HEK293 (cell line): ENCODE measurements around the gene USP5.

ENCODE experiments used
- CTCF ChIA-PET: fragments of 350-600 bp; formaldehyde crosslinking; extraction: SDS; loops from one replicate; lab custom pipeline; 2021; ENCODE audit warnings: antibody characterized with exemption; lab: Yijun Ruan, JAX
- POLR2A ChIA-PET: fragments of 300-600 bp; formaldehyde crosslinking; extraction: SDS; loops from one replicate; lab custom pipeline; 2020; ENCODE audit warnings: antibody characterized with exemption, inconsistent platforms; lab: Yijun Ruan, JAX
- H3K27ac ChIP-seq: fragments of 200-500 bp; sonication (Bioruptor generic); 2 replicates; pipeline ENCODE4 v1.5.1; 2014; ENCODE audit warnings: low read depth, low read length, control low read depth, inconsistent platforms; ENCODE audit errors: extremely low read depth
- H3K36me3 ChIP-seq, 2 experiments: fragments of 200-500 bp in 1 of 2; sonication (Bioruptor generic) in 1 of 2; 1 replicate in 1 of 2; 2 replicates in 1 of 2; pipeline ENCODE4 v1.5.1; 2014 to 2017; ENCODE audit warnings: inconsistent platforms in 2 of 2, low read length in 2 of 2; ENCODE audit not compliant: control insufficient read depth in 2 of 2, insufficient read depth in 1 of 2
- H3K4me1 ChIP-seq: fragments of 200-500 bp; sonication (Bioruptor generic); 2 replicates; pipeline ENCODE4 v1.5.1; 2014; ENCODE audit warnings: mild to moderate bottlenecking, low read length, inconsistent platforms; ENCODE audit not compliant: control insufficient read depth, insufficient read depth
- H3K4me3 ChIP-seq: 2 replicates; pipeline ENCODE4 v1.5.1; 2011; ENCODE audit warnings: low read depth, mild to moderate bottlenecking, control low read depth, low read length, moderate library complexity
- H3K9me3 ChIP-seq: fragments of 200-500 bp; sonication (Bioruptor generic); 2 replicates; pipeline ENCODE4 v1.5.1; 2014; ENCODE audit warnings: low read depth, low read length, inconsistent platforms; ENCODE audit not compliant: control insufficient read depth, insufficient read depth
- GLIS1 ChIP-seq: fragments of 450-650 bp; formaldehyde crosslinking; IDR thresholded peaks from 2 replicates; pipeline ENCODE4 v1.5.1; 2016; ENCODE audit warnings: missing biosample characterization, missing genetic modification characterization
- HOXD13 ChIP-seq: sonication (generic); formaldehyde crosslinking; IDR thresholded peaks from 2 replicates; pipeline ENCODE4 v1.8.0; 2022; ENCODE audit warnings: missing genetic modification reagents, borderline replicate concordance
- KLF16 ChIP-seq: fragments of 450-650 bp; formaldehyde crosslinking; IDR thresholded peaks from 2 replicates; pipeline ENCODE4 v1.5.1; 2017; ENCODE audit warnings: missing biosample characterization, missing genetic modification characterization
- KLF7 ChIP-seq: fragments of 450-650 bp; formaldehyde crosslinking; IDR thresholded peaks from 2 replicates; pipeline ENCODE4 v1.5.1; 2016; ENCODE audit warnings: missing biosample characterization, missing genetic modification characterization, borderline replicate concordance
- OVOL3 ChIP-seq: fragments of 450-650 bp; formaldehyde crosslinking; IDR thresholded peaks from 2 replicates; pipeline ENCODE4 v1.5.1; 2016; ENCODE audit warnings: missing biosample characterization, missing genetic modification characterization
- PRDM1 ChIP-seq: fragments of 450-650 bp; formaldehyde crosslinking; IDR thresholded peaks from 2 replicates; pipeline ENCODE4; 2016; ENCODE audit warnings: missing biosample characterization, missing genetic modification characterization
- PRDM4 ChIP-seq: fragments of 450-650 bp; formaldehyde crosslinking; IDR thresholded peaks from 2 replicates; pipeline ENCODE4 v1.5.1; 2017; ENCODE audit warnings: missing biosample characterization, missing genetic modification characterization
- REST ChIP-seq: fragments of 450-650 bp; formaldehyde crosslinking; IDR thresholded peaks from 2 replicates; pipeline ENCODE4 v1.5.1; 2016; ENCODE audit warnings: missing biosample characterization, missing genetic modification characterization
- SCRT2 ChIP-seq: fragments of 450-650 bp; formaldehyde crosslinking; IDR thresholded peaks from 2 replicates; pipeline ENCODE4 v1.5.1; 2016; ENCODE audit warnings: missing biosample characterization, missing genetic modification characterization
- SP2 ChIP-seq: fragments of 450-650 bp; formaldehyde crosslinking; IDR thresholded peaks from 2 replicates; pipeline ENCODE4 v1.5.1; 2016; ENCODE audit warnings: missing biosample characterization, missing genetic modification characterization
- ZFP3 ChIP-seq: fragments of 450-650 bp; formaldehyde crosslinking; IDR thresholded peaks from 2 replicates; pipeline ENCODE4 v1.5.1; 2016; ENCODE audit warnings: low read depth, missing biosample characterization, missing genetic modification characterization
- ZNF138 ChIP-seq: fragments of 450-650 bp; formaldehyde crosslinking; IDR thresholded peaks from 2 replicates; pipeline ENCODE4 v1.5.1; 2016; ENCODE audit warnings: missing biosample characterization, missing genetic modification characterization, borderline replicate concordance
- ZNF157 ChIP-seq: fragments of 450-650 bp; formaldehyde crosslinking; IDR thresholded peaks from 2 replicates; pipeline ENCODE4 v1.5.1; 2016; ENCODE audit warnings: missing biosample characterization, missing genetic modification characterization
- ZNF169 ChIP-seq: fragments of 450-650 bp; formaldehyde crosslinking; IDR thresholded peaks from 2 replicates; pipeline ENCODE4 v1.5.1; 2016; ENCODE audit warnings: missing biosample characterization, missing genetic modification characterization
- ZNF2 ChIP-seq: fragments of 450-650 bp; formaldehyde crosslinking; IDR thresholded peaks from 2 replicates; pipeline ENCODE4 v1.5.1; 2016; ENCODE audit warnings: missing biosample characterization, missing genetic modification characterization
- ZNF211 ChIP-seq: fragments of 450-650 bp; formaldehyde crosslinking; IDR thresholded peaks from 2 replicates; pipeline ENCODE4 v1.5.1; 2016; ENCODE audit warnings: low read depth, missing biosample characterization, missing genetic modification characterization
- ZNF416 ChIP-seq: fragments of 450-650 bp; formaldehyde crosslinking; IDR thresholded peaks from 2 replicates; pipeline ENCODE4 v1.5.1; 2016; ENCODE audit warnings: missing biosample characterization, missing genetic modification characterization
- ZNF580 ChIP-seq: fragments of 450-650 bp; formaldehyde crosslinking; IDR thresholded peaks from 2 replicates; pipeline ENCODE4 v1.5.1; 2016; ENCODE audit warnings: missing biosample characterization, missing genetic modification characterization
- ZNF658 ChIP-seq: fragments of 450-650 bp; formaldehyde crosslinking; IDR thresholded peaks from 2 replicates; pipeline ENCODE4; 2016; ENCODE audit warnings: missing biosample characterization, missing genetic modification characterization
- ZNF785 ChIP-seq: fragments of 450-650 bp; formaldehyde crosslinking; IDR thresholded peaks from 2 replicates; pipeline ENCODE4 v1.5.1; 2016; ENCODE audit warnings: missing biosample characterization, missing genetic modification characterization
- ZNF830 ChIP-seq: fragments of 450-650 bp; IDR thresholded peaks from 2 replicates; pipeline ENCODE4 v1.5.0; 2018; ENCODE audit warnings: missing biosample characterization, missing genetic modification characterization, low read depth, mild to moderate bottlenecking, moderate library complexity
- ZNF843 ChIP-seq: fragments of 450-650 bp; formaldehyde crosslinking; IDR thresholded peaks from 2 replicates; pipeline ENCODE4 v1.5.1; 2016; ENCODE audit warnings: missing biosample characterization, missing genetic modification characterization
- ZXDB ChIP-seq: fragments of 450-650 bp; formaldehyde crosslinking; IDR thresholded peaks from 2 replicates; pipeline ENCODE4 v1.5.1; 2016; ENCODE audit warnings: missing biosample characterization, missing genetic modification characterization
- TF ChIP-seq, protein P1 (sequence below): fragments of 450-650 bp; formaldehyde crosslinking; IDR thresholded peaks from 2 replicates; pipeline ENCODE4 v1.5.1; 2016; ENCODE audit warnings: missing biosample characterization, missing genetic modification characterization
- TF ChIP-seq, protein P2 (sequence below): fragments of 450-650 bp; formaldehyde crosslinking; IDR thresholded peaks from 2 replicates; pipeline ENCODE4; 2016; ENCODE audit warnings: missing biosample characterization, missing genetic modification characterization
- TF ChIP-seq, protein P3 (sequence below): fragments of 450-650 bp; formaldehyde crosslinking; optimal IDR thresholded peaks from 2 replicates; pipeline ENCODE3; 2016; ENCODE audit warnings: missing biosample characterization, mild to moderate bottlenecking, missing genetic modification characterization

Gene USP5

GRCh38 chr12:6873094-6874014 is 21.4 kb downstream of the USP5 start, which contains the start of gene SPSB2:
Gene SPSB2, minus strand, starts transcription at chr12:6873303. Its CDS starts 402 bp downstream, at chr12:6872901.
- Histone ChIP-seq H3K9me3 (no peaks in the 10 kb centered on the region), H3K36me3 (peaks cover 4 to 42% of the 10 kb centered on the region in 2 experiments; a peak in 2 of 3 replicates), H3K4me1 (peaks cover 2% of the 10 kb centered on the region; the same call in 1 of the 2 replicates), H3K27ac (peak within 1 kb of the TSS; percentile 54; the same call in 1 of the 2 replicates), H3K4me3 (peak within 1 kb of the TSS; percentile 67)
- ChIA-PET POLR2A (interaction anchor here (0.5 to 3.7 kb wide), 32 partner anchors 9 to 339 kb away, joined by 3 to 88 read pairs (median 5); partner anchors contain the start of genes ATN1, C12orf57, CDCA3 and COPS7A), CTCF (interaction anchor here (0.5 to 5.3 kb wide), 35 partner anchors 8 to 503 kb away, joined by 3 to 71 read pairs (median 5); partner anchors contain the start of genes ATN1, C12orf57, C1RL and CDCA3)
- TF ChIP-seq, protein P1, sequence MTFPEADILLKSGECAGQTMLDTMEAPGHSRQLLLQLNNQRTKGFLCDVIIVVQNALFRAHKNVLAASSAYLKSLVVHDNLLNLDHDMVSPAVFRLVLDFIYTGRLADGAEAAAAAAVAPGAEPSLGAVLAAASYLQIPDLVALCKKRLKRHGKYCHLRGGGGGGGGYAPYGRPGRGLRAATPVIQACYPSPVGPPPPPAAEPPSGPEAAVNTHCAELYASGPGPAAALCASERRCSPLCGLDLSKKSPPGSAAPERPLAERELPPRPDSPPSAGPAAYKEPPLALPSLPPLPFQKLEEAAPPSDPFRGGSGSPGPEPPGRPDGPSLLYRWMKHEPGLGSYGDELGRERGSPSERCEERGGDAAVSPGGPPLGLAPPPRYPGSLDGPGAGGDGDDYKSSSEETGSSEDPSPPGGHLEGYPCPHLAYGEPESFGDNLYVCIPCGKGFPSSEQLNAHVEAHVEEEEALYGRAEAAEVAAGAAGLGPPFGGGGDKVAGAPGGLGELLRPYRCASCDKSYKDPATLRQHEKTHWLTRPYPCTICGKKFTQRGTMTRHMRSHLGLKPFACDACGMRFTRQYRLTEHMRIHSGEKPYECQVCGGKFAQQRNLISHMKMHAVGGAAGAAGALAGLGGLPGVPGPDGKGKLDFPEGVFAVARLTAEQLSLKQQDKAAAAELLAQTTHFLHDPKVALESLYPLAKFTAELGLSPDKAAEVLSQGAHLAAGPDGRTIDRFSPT (tag by site-specific recombination) = peak; percentile 29
- TF ChIP-seq, protein P2, sequence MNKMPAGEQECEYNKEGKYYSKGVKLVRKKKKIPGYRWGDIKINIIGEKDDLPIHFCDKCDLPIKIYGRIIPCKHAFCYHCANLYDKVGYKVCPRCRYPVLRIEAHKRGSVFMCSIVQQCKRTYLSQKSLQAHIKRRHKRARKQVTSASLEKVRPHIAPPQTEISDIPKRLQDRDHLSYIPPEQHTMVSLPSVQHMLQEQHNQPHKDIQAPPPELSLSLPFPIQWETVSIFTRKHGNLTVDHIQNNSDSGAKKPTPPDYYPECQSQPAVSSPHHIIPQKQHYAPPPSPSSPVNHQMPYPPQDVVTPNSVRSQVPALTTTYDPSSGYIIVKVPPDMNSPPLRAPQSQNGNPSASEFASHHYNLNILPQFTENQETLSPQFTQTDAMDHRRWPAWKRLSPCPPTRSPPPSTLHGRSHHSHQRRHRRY = no peak
- no peak for TF ChIP-seq ZNF830 (tag by site-specific recombination)
- TF ChIP-seq SP2 (tag by site-specific recombination) = peak; percentile 92
- TF ChIP-seq REST = no peak; the same call in 1 of the 2 replicates
- TF ChIP-seq ZNF658 (tag by site-specific recombination) = no peak
- TF ChIP-seq ZNF157 (tag by site-specific recombination) = no peak
- 0 out of 2 replicates have a peak, but pooled peaks have one; percentile 12 for TF ChIP-seq ZNF580
- TF ChIP-seq ZNF2 (tag by site-specific recombination) = 0 out of 2 replicates have a peak, but pooled peaks have one; percentile 21
- no peak for TF ChIP-seq ZNF169 (tag by site-specific recombination)
- no peak for TF ChIP-seq ZNF211 (tag by site-specific recombination)
- TF ChIP-seq ZFP3 (tag by site-specific recombination) = no peak
- no peak for TF ChIP-seq PRDM1
- no peak for TF ChIP-seq SCRT2 (tag by site-specific recombination)
- TF ChIP-seq ZNF138 (tag by site-specific recombination) = no peak
- peak; percentile 70; the same call in 1 of the 2 replicates for TF ChIP-seq ZXDB (tag by site-specific recombination)
- no peak for TF ChIP-seq ZNF843 (tag by site-specific recombination)
- no peak for TF ChIP-seq ZNF785 (tag by site-specific recombination)
- TF ChIP-seq HOXD13 (CRISPR knock-in tag) = no peak
- TF ChIP-seq OVOL3 (tag by site-specific recombination) = peak; percentile 50; the same call in 1 of the 2 replicates
- TF ChIP-seq KLF16 (tag by site-specific recombination) = peak; percentile 96
- TF ChIP-seq ZNF416 (tag by site-specific recombination) = no peak
- TF ChIP-seq, protein P3, sequence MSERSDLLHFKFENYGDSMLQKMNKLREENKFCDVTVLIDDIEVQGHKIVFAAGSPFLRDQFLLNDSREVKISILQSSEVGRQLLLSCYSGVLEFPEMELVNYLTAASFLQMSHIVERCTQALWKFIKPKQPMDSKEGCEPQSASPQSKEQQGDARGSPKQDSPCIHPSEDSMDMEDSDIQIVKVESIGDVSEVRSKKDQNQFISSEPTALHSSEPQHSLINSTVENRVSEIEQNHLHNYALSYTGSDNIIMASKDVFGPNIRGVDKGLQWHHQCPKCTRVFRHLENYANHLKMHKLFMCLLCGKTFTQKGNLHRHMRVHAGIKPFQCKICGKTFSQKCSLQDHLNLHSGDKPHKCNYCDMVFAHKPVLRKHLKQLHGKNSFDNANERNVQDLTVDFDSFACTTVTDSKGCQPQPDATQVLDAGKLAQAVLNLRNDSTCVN (tag by site-specific recombination) = peak; percentile 71
- no peak for TF ChIP-seq PRDM4 (tag by site-specific recombination)
- 0 out of 2 replicates have a peak, but pooled peaks have one; percentile 45 for TF ChIP-seq KLF7 (tag by site-specific recombination)
- peak; percentile 53 for TF ChIP-seq GLIS1 (tag by site-specific recombination)
